CD14-positive monocyte (primary cell): ENCODE data around the gene PNMA6E. TPM values are rescaled to one million over a fixed set of nuclear protein-coding genes. Genes with fewer than 3 reads are reported as not detected.

Experiments
- DNase-seq, 3 donors: peaks; one replicate each; pipeline ENCODE4 v3.0.0-alpha.2; 2011 to 2022
- H2AFZ ChIP-seq: 2 replicates; pipeline ENCODE4 v1.6.0; 2012; ENCODE audit warnings: mild to moderate bottlenecking, low read depth, low read length, inconsistent platforms; ENCODE audit not compliant: insufficient read depth, poor library complexity, severe bottlenecking
- H3K27ac ChIP-seq, 2 donors: 1 replicate in 1 of 2; 2 replicates in 1 of 2; pipeline ENCODE4 v1.5.1; 2012 to 2013; ENCODE audit warnings: low read length in 2 of 2, control low read depth in 1 of 2, inconsistent platforms in 1 of 2, low read depth in 1 of 2, mild to moderate bottlenecking in 1 of 2
- H3K27me3 ChIP-seq, 2 donors: one replicate each; pipeline versions ENCODE4 v1.6.0 to v1.6.1; 2011 to 2013; ENCODE audit warnings: low read length in 2 of 2; ENCODE audit not compliant: control insufficient read depth in 2 of 2, insufficient read depth in 2 of 2
- H3K36me3 ChIP-seq, 2 donors: replicated peaks in 1 of 2; 1 replicate in 1 of 2; 2 replicates in 1 of 2; pipeline versions ENCODE4 v1.5.1 to v1.6.1; 2012 to 2013; ENCODE audit warnings: low read length in 2 of 2, control low read depth in 1 of 2, inconsistent platforms in 1 of 2, mild to moderate bottlenecking in 1 of 2; ENCODE audit not compliant: insufficient read depth in 2 of 2, control insufficient read depth in 1 of 2
- H3K4me1 ChIP-seq, 2 donors: 1 replicate in 1 of 2; 2 replicates in 1 of 2; pipeline versions ENCODE4 v1.5.1 to v1.6.1; 2012 to 2013; ENCODE audit warnings: low read length in 2 of 2, control low read depth in 1 of 2, inconsistent platforms in 1 of 2, mild to moderate bottlenecking in 1 of 2, moderate library complexity in 1 of 2; ENCODE audit not compliant: insufficient read depth in 2 of 2, control insufficient read depth in 1 of 2
- H3K4me2 ChIP-seq: replicated peaks from 2 replicates; pipeline ENCODE3; 2012; ENCODE audit warnings: low read length, moderate library complexity, mild to moderate bottlenecking; ENCODE audit not compliant: poor library complexity, severe bottlenecking; ENCODE audit errors: extremely low read depth
- H3K4me3 ChIP-seq, 3 experiments: fragments of 200-600 bp in 1 of 3; sonication (generic) in 1 of 3; replicated peaks in 1 of 3; 1 replicate in 2 of 3; 2 replicates in 1 of 3; pipeline ENCODE4 v1.5.1; 2011 to 2013; ENCODE audit warnings: low read length in 3 of 3, mild to moderate bottlenecking in 3 of 3, control low read depth in 2 of 3, low read depth in 2 of 3, inconsistent platforms in 1 of 3, moderate library complexity in 1 of 3
- H3K79me2 ChIP-seq: 2 replicates; pipeline ENCODE4 v1.6.0; 2012; ENCODE audit warnings: mild to moderate bottlenecking, control low read depth, inconsistent platforms, low read length, moderate library complexity; ENCODE audit not compliant: insufficient read depth
- H3K9ac ChIP-seq: 2 replicates; pipeline ENCODE4 v1.6.0; 2017; ENCODE audit warnings: low read length, mild to moderate bottlenecking; ENCODE audit not compliant: insufficient read depth, poor library complexity, severe bottlenecking
- H3K9me3 ChIP-seq, 2 donors: replicated peaks in 1 of 2; 1 replicate in 1 of 2; 2 replicates in 1 of 2; pipeline versions ENCODE4 v1.5.1 to v1.6.1; 2012 to 2013; ENCODE audit warnings: low read length in 2 of 2, control low read depth in 1 of 2; ENCODE audit not compliant: control insufficient read depth in 1 of 2, insufficient read depth in 1 of 2
- H4K20me1 ChIP-seq: 2 replicates; pipeline ENCODE4 v1.6.0; 2012; ENCODE audit warnings: mild to moderate bottlenecking, low read length, control low read depth, moderate library complexity; ENCODE audit not compliant: insufficient read depth
- H3K27ac Mint-ChIP-seq, 7 donors: one replicate each; pipeline ENCODE4 v1.8.0; 2020; ENCODE audit warnings: mild to moderate bottlenecking in 7 of 7, mixed read lengths in 7 of 7, moderate library complexity in 6 of 7, inconsistent platforms in 2 of 7
- H3K27me3 Mint-ChIP-seq, 3 donors: one replicate each; pipeline ENCODE4 v1.8.0; 2021 to 2022; ENCODE audit warnings: low read depth in 3 of 3, mild to moderate bottlenecking in 3 of 3, mixed read lengths in 3 of 3, moderate library complexity in 3 of 3, inconsistent platforms in 1 of 3
- H3K36me3 Mint-ChIP-seq, 2 donors: one replicate each; pipeline ENCODE4 v1.8.0; 2020; ENCODE audit warnings: mixed read lengths in 2 of 2, inconsistent platforms in 1 of 2, mild to moderate bottlenecking in 1 of 2
- H3K4me1 Mint-ChIP-seq: one replicate; pipeline ENCODE4 v1.8.0; 2020; ENCODE audit warnings: mild to moderate bottlenecking, mixed read lengths
- H3K4me3 Mint-ChIP-seq, 2 donors: one replicate each; pipeline ENCODE4 v1.8.0; 2020; ENCODE audit warnings: mild to moderate bottlenecking in 2 of 2, mixed read lengths in 2 of 2, moderate library complexity in 1 of 2
- H3K9me3 Mint-ChIP-seq, 7 donors: one replicate each; pipeline ENCODE4 v1.8.0; 2020 to 2022; ENCODE audit warnings: mixed read lengths in 7 of 7, mild to moderate bottlenecking in 6 of 7, moderate library complexity in 6 of 7, inconsistent platforms in 2 of 7
- WGBS: methylation state at CpG from one replicate; pipeline ENCODE4 v1.1.5; 2013; ENCODE audit warnings: missing lambda C conversion rate; ENCODE audit not compliant: insufficient coverage; 5-methylcytosine and 5-hydroxymethylcytosine counted together
- intact Hi-C, 2 donors: fragments of 100-400 bp; cut with micrococcal nuclease; formaldehyde crosslinking; loops; one replicate each; pipeline versions ENCODE4 v1.15.0 to v1.15.1; 2023
- polyA plus RNA-seq, 3 donors: library from polyadenylated mRNA; depleted of rRNA in 1 of 3; unstranded in 2 of 3; stranded (reverse) in 1 of 3; fragments of 300-500 nt in 2 of 3; fragments of >200 nt in 1 of 3; fragmentation: Illumina TruSeq in 2 of 3; gene quantifications; 1 replicate in 2 of 3; 2 replicates in 1 of 3; pipeline ENCODE4 v1.2.3, GENCODE V29; 2012 to 2021
- TF ChIP-seq, protein P1 (sequence below): fragments of 200-600 bp; IDR thresholded peaks from one replicate; pipeline ENCODE4 v1.8.0; 2022; ENCODE audit warnings: antibody characterized with exemption, mild to moderate bottlenecking

PNMA6E gene
- polyA plus RNA-seq, 3 donors = not detected

DNA sequence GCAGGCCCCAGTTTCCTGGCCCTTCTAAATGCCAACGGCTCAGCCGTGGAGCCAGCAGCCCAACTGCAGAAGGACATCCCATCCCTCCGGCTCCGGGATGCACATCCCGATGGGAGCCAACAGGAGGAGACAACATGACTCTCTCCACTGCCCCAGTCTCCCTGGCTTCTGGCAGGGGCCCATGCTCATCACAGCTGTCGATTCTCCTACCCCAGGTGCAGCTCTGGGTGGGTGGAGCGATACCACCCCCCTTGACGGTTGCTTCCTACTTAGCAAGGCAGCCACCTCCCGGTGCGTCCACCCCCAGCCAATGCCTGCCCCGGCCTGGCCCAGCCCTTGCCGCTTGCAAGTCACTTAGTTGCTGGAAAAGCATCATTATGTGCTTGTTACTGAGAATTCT lies 47.7 kb downstream of the PNMA6E start:
- Mint-ChIP-seq H3K9me3 (peaks cover 2 to 24% (median 21%) of the 10 kb centered on the region in 7 donors), H3K27ac (no peak overlapping the region), H3K27me3 (peaks cover 0 to 8% (median 3%) of the 10 kb centered on the region in 3 donors), H3K4me1 (no peaks in the 10 kb centered on the region), H3K4me3 (no peak overlapping the region), H3K36me3 (peaks cover 2 to 15% of the 10 kb centered on the region in 2 donors)
- no peak for DNase-seq
- Histone ChIP-seq H2AFZ (no peak overlapping the region), H3K4me1 (no peaks in the 10 kb centered on the region), H3K4me2 (no peak overlapping the region), H4K20me1 (no peaks in the 10 kb centered on the region), H3K36me3 (peaks cover 12 to 17% of the 10 kb centered on the region in 2 donors), H3K4me3 (no peak overlapping the region), H3K79me2 (no peaks in the 10 kb centered on the region), H3K9me3 (peaks cover 11 to 25% of the 10 kb centered on the region in 2 donors), H3K27ac (no peak overlapping the region), H3K9ac (no peak overlapping the region), H3K27me3 (no peaks in the 10 kb centered on the region)
- 100% methylated on average over 9 of the region's 12 CpGs for WGBS
- TF ChIP-seq, protein P1, sequence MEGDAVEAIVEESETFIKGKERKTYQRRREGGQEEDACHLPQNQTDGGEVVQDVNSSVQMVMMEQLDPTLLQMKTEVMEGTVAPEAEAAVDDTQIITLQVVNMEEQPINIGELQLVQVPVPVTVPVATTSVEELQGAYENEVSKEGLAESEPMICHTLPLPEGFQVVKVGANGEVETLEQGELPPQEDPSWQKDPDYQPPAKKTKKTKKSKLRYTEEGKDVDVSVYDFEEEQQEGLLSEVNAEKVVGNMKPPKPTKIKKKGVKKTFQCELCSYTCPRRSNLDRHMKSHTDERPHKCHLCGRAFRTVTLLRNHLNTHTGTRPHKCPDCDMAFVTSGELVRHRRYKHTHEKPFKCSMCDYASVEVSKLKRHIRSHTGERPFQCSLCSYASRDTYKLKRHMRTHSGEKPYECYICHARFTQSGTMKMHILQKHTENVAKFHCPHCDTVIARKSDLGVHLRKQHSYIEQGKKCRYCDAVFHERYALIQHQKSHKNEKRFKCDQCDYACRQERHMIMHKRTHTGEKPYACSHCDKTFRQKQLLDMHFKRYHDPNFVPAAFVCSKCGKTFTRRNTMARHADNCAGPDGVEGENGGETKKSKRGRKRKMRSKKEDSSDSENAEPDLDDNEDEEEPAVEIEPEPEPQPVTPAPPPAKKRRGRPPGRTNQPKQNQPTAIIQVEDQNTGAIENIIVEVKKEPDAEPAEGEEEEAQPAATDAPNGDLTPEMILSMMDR = no peak
- intact Hi-C loops = no loop called here

DNA sequence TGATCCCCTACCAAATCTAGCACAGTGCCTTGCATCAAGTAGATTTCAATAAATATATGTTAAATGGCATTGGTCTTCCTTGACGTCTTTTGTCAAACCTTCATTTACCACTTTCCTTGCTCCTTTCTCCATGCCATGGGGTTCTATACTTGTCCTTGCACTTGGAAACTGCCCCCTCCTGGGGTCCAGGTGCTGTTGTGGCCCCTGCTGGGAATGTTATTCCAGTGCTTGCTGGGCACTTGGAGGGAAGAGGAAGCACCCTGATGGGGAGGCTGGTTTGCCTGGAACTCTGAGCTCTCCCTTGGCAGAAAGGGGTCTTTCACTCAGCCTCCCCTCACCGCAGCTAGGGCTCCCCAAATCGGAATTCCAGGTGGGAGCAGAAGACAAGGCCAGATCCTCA lies 48.3 kb downstream of the PNMA6E start:
- Mint-ChIP-seq H3K4me1 (no peaks in the 10 kb centered on the region), H3K27me3 (peaks cover 0 to 8% (median 3%) of the 10 kb centered on the region in 3 donors), H3K9me3 (peaks cover 2 to 19% (median 15%) of the 10 kb centered on the region in 7 donors), H3K36me3 (peaks cover 7 to 19% of the 10 kb centered on the region in 2 donors), H3K4me3 (no peak overlapping the region), H3K27ac (no peak overlapping the region)
- H4K20me1 ChIP-seq = no peaks in the 10 kb centered on the region
- no peak overlapping the region for H3K9ac ChIP-seq
- peaks cover 15 to 21% of the 10 kb centered on the region in 2 donors for H3K36me3 ChIP-seq
- no peak overlapping the region for H3K4me2 ChIP-seq
- no CpG with 5 or more reads among the region's 3 CpGs for WGBS
- peaks cover 6 to 19% of the 10 kb centered on the region in 2 donors for H3K9me3 ChIP-seq
- H3K79me2 ChIP-seq = no peaks in the 10 kb centered on the region
- H2AFZ ChIP-seq = no peak overlapping the region
- TF ChIP-seq, protein P1 = no peak
- no peak overlapping the region for H3K27ac ChIP-seq
- intact Hi-C loops = no loop called here
- no peaks in the 10 kb centered on the region for H3K4me1 ChIP-seq
- no peak overlapping the region for H3K4me3 ChIP-seq
- no peak for DNase-seq
- no peaks in the 10 kb centered on the region for H3K27me3 ChIP-seq
